Neural cell (in vitro differentiated cells): ENCODE results near the gene TP53INP2.

Source experiments
- CTCF ChIP-seq: fragments of 450-650 bp; IDR thresholded peaks from 2 replicates; pipeline ENCODE4 v1.5.1; 2014; ENCODE audit warnings: antibody characterized with exemption, mild to moderate bottlenecking, moderate library complexity; ENCODE audit not compliant: poor library complexity, severe bottlenecking
- EP300 ChIP-seq: fragments of 450-650 bp; conservative IDR thresholded peaks from 2 replicates; pipeline ENCODE4 v1.6.1; 2014; ENCODE audit warnings: antibody characterized with exemption, mild to moderate bottlenecking, moderate library complexity; ENCODE audit not compliant: poor library complexity, severe bottlenecking
- EZH2 ChIP-seq: fragments of 200-600, 300-800 bp; shearing (Covaris generic), sonication (generic); IDR thresholded peaks from 2 replicates; pipeline ENCODE4 v1.6.1; 2014; ENCODE audit warnings: antibody characterized with exemption, low read length, borderline replicate concordance, mild to moderate bottlenecking; ENCODE audit not compliant: insufficient read depth, poor library complexity, severe bottlenecking
- MXI1 ChIP-seq: fragments of 450-650 bp; conservative IDR thresholded peaks from 2 replicates; pipeline ENCODE4 v1.6.1; 2014; ENCODE audit warnings: antibody characterized with exemption, mild to moderate bottlenecking; ENCODE audit not compliant: poor library complexity, severe bottlenecking
- POLR2AphosphoS5 ChIP-seq: IDR thresholded peaks from 2 replicates; pipeline ENCODE4 v1.6.1; 2012
- RAD21 ChIP-seq: fragments of 450-650 bp; conservative IDR thresholded peaks from 2 replicates; pipeline ENCODE4 v1.6.1; 2014; ENCODE audit warnings: antibody characterized with exemption, mild to moderate bottlenecking, moderate library complexity
- SMC3 ChIP-seq: fragments of 450-650 bp; conservative IDR thresholded peaks from 2 replicates; pipeline ENCODE4 v1.6.1; 2014; ENCODE audit warnings: antibody characterized with exemption, mild to moderate bottlenecking, moderate library complexity; ENCODE audit not compliant: poor library complexity

- no peak for TF ChIP-seq CTCF
- TF ChIP-seq EP300, result peak; percentile 81
- TF ChIP-seq EZH2, result no peak
- TF ChIP-seq POLR2AphosphoS5, result peak; percentile 93
- no peak for TF ChIP-seq RAD21
- TF ChIP-seq SMC3, result peak; percentile 9
- peak; percentile 26 for TF ChIP-seq MXI1
Measured at GRCh38 chr20:34704177-34705007, at the start of gene TP53INP2.
